ENCODE results near the gene SLC22A5. TPM values are rescaled to one million over a fixed set of nuclear protein-coding genes. Genes with fewer than 3 reads are reported as not detected.
"Not testable (repeated sequence)": the region's sequence is repeated elsewhere in the genome, so short reads cannot be mapped to it uniquely, and the experiment has no call there.

Gene SLC22A5
- polyA plus RNA-seq, 1 donor = 14.9 TPM

DNA sequence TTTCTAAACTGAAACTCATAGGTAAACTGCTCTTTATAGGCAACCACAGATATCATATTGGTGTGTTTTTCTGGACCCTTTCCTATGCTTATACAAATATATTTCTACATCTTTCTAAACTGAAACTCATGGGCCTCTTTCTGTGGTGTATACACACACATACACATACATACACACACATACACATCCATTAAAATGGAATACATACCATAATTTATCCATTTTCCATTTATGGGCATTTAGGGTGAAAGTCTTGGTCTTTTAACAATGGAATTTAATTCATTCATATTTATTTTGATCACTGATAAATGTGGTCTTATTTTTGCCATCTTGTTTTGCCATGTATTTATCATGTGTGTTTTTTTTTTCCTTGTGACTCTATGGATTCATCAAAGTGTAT is 44.1 kb downstream of the SLC22A5 start:
- DNase-seq (ENCODE audit: low read depth) = no peak

DNA sequence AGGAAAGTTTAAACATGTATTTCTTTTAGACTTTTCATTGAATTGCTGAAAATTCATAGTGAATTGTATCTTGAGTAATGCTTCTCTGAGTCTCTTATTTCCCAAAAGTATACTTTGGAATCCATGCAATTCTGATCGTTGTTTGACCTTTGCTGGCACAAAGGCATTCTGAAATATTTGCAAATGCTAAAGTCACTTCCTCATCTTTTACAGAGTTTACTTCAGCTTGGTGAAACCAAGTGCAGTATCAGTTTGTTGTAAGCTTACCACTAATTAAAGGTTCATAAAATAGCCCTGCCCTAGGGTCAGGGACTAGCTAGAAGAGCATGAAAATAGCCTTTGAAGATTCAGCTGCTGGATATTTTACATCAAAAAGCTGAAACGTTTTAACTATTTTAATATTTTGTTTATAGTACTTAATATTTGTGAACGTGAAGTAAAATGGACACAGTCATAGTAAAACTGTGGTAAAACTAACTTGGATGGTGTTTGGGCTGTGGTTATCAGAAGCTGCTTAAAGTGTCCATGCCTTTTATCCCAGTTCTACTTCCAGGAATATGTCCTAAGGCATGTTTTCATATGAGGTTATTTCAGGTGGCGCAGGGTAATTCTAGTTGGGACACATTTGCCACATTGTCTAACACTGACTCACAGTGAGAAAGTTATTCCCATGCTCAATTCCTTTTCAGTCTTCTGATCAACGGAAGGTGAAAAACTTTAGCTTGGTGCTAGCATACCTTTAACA is 45.3 kb downstream of the SLC22A5 start:
- DNase-seq (ENCODE audit: low read depth) = no peak

DNA sequence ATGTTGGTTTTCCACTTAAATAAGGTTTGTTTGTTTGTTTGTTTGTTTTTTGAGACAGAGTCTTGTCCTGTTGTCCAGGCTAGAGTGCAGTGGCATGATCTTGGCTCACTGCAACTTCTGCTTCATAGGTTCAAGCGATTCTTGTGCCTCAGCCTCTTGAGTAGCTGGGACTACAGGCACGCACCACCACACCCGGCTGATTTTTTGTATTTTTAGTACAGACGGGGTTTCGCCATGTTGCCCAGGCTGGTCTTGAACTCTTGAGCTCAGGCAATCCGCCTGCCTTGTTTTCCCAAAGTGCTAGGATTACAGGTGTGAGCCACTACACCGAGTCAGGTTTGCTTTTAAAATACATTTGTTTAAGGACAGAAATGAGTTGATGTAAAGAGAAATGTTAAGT is 46.0 kb downstream of the SLC22A5 start:
- DNase-seq (ENCODE audit: low read depth) = not testable (repeated sequence)

GRCh38 chr5:132416306-132417009 is 46.9 kb downstream of the SLC22A5 start:
- no peak for DNase-seq (ENCODE audit: low read depth)

GRCh38 chr5:132417010-132417439 is 47.5 kb downstream of the SLC22A5 start:
- DNase-seq (ENCODE audit: low read depth) = no peak

- no peak for DNase-seq (ENCODE audit: low read depth)
These were observed 48.0 kb downstream of the SLC22A5 start for GRCh38 chr5:132417461-132417860.

GRCh38 chr5:132417889-132418485 is 48.5 kb downstream of the SLC22A5 start:
- DNase-seq (ENCODE audit: low read depth) = no peak

DNA sequence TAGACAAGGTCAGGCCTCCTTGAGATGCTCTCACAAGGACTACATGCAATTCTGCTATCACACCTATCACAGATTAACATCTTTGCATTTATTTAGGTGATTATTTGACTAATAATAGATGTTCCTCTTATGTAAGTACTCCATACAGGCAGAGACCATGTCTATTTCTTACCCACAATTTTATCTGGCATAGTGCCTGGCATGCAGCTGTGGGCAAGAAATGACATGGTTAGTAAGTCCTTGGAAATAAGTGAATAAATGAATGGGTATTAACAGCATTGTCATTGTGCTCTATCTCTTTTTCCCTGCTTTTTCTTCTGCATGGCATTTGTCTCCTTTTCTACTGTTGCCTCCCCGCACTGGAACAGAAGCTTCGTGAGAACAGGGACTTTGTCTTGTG is 49.4 kb downstream of the SLC22A5 start:
- no peak for DNase-seq (ENCODE audit: low read depth)

- DNase-seq (ENCODE audit: low read depth) = no peak
These were observed 50.3 kb downstream of the SLC22A5 start for GRCh38 chr5:132419502-132420468.

- no peak for DNase-seq (ENCODE audit: low read depth)
These were observed 51.3 kb downstream of the SLC22A5 start for GRCh38 chr5:132420706-132421272.

- DNase-seq (ENCODE audit: low read depth) = no peak
These were observed 52.0 kb downstream of the SLC22A5 start for GRCh38 chr5:132421462-132421861.

DNA sequence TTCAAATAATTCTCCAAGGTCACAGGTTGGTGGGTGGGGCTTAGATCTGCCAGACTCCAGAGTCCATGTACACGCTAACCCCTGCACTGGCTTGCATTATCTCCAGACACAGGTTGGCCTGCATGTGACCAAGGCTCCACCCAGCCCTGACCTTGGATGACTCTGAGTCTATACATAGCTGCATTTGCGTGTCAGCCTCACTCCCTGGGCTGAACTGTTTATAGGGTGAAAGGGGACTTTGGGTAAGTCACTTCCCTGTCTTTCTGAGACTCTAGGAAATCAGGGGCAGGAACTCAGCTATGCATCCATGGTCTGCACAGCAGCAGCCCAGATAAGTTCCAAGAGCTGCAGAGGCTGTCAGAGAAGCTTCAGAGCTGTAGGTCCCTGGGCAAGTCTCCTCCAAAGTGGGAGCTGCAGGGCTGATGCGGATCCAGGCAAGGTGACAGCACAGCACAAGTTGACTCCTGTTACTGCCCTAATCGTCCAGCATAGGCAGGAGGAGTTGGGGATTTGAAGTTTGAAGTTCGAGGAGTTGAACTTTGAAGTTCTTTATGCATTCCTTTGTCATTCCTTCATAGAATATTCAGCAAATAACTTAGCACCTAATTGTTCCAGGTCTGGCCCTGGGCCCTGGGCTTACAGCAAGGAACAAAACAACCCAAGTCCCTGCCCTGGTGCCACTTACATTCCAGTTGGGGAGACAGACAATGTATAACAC is 53.4 kb downstream of the SLC22A5 start:
- no peak for DNase-seq (ENCODE audit: low read depth)

- no peak for DNase-seq (ENCODE audit: low read depth)
These were observed 54.0 kb downstream of the SLC22A5 start for GRCh38 chr5:132423438-132423898.

GRCh38 chr5:132424167-132424880 is 54.8 kb downstream of the SLC22A5 start:
- DNase-seq (ENCODE audit: low read depth) = no peak

DNA sequence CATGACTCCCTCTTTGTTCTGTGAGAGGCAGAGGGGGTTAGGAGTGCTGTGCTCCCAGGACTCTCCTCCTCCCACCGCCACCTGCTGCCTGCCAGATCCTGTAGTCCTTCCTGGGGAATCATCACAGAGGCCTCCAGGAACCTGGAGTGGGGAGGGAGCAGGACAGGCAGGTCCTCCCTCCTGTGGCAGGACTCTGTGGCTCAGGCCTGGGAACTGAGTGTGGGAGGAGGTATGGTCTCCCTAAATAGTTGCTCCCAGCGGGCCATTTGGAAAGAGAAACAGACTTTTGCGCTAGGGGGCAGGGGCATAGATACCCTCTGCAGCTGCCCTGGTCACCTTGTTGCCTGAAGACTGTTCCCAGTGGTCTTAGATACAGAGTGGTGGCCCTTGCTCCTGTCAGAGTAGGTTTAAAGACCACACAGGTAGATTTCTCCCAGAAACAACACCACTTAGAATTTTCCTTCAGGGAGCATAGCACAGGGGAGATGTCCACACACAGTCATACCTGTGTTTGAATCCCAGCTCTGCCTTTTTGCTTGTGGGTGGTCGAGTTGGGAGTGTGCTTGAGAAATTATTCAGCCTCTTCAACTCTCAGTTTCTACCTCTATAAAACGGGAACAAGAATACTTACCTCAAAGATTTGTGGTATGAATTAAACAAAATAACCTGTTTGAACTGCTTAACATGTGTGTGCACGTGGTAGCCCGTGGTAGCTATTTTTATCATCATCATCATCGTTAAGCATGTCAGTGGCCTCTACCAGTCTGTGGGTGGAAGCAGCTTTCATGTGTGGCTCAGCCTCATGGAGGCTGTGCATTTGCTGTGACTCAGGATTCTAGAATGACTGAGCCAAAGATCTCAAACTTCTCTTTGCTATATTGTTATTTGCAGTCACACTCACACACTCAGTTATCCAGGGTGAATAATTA is 55.8 kb downstream of the SLC22A5 start:
- DNase-seq (ENCODE audit: low read depth) = no peak

DNA sequence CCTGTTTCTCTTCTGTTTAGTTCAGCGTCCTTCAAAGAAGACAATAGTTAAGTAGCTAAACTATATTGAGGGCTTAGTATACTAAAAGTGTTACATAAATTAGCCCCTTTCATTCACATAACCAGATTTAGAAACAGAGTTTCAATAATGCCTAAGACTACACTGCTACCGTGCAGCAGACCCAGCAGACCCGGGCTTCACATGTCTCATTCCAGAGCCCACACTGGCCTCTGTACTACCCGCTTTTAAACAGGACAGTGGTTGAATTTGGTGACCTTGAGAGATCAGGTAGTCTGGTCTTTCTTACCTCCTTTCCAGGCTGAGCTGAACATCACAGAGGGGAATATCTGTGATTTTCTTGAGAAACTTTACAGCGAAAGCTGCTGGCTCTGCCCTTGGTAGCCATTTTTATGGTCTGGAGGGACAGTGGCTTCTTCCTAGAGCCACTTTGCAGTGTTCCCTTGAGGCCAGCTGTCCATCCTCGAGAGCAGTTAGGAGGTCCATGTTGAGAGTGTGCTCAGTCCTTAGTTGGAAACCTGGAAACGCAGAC is 56.5 kb downstream of the SLC22A5 start:
- DNase-seq (ENCODE audit: low read depth) = no peak

GRCh38 chr5:132426525-132427138 is 57.1 kb downstream of the SLC22A5 start:
- DNase-seq (ENCODE audit: low read depth) = no peak
